ENCODE data around the gene B3GALT6. TPM values are rescaled to one million over a fixed set of nuclear protein-coding genes. Genes with fewer than 3 reads are reported as not detected.

Gene B3GALT6
- polyA plus RNA-seq, 1 experiment: 20.9 TPM

- no peaks in the 10 kb centered on the region for H3K27me3 ChIP-seq (ENCODE audit: control insufficient read depth, insufficient read depth, low read length)
- no peak for TF ChIP-seq CTCF (IDR thresholded peaks at IDR 0.05; ENCODE audit: insufficient read depth, low read depth, low read length)
- H3K36me3 ChIP-seq (ENCODE audit: control insufficient read depth, insufficient read depth, low read length): peaks cover 54% of the 10 kb centered on the region
- POLR2A ChIA-PET: no interaction called here
- H3K4me3 ChIP-seq (ENCODE audit: low read depth, low read length): no peak overlapping the region
- CTCF ChIA-PET: no interaction called here
- DNase-seq (ENCODE audit: low read depth): no peak
Measured at GRCh38 chr1:1223321-1223720, 8.7 kb upstream of the B3GALT6 start.

- Histone ChIP-seq H3K27me3 (ENCODE audit: control insufficient read depth, insufficient read depth, low read length) (no peaks in the 10 kb centered on the region), H3K36me3 (ENCODE audit: control insufficient read depth, insufficient read depth, low read length) (peaks cover 57% of the 10 kb centered on the region), H3K4me3 (ENCODE audit: low read depth, low read length) (no peak overlapping the region)
- CTCF ChIA-PET: interaction anchor here (1.7 kb wide), 1 partner anchor 101 kb away, joined by 4 read pairs; no protein-coding TSS in a partner anchor
- no peak for DNase-seq (ENCODE audit: low read depth)
- no peak for TF ChIP-seq CTCF (IDR thresholded peaks at IDR 0.05; ENCODE audit: insufficient read depth, low read depth, low read length)
- POLR2A ChIA-PET: no interaction called here
Measured at GRCh38 chr1:1223891-1224290, 8.1 kb upstream of the B3GALT6 start.

GRCh38 chr1:1225238-1225845 lies 6.7 kb upstream of the B3GALT6 start:
- Histone ChIP-seq H3K4me3 (ENCODE audit: low read depth, low read length) (no peak overlapping the region), H3K36me3 (ENCODE audit: control insufficient read depth, insufficient read depth, low read length) (peaks cover 49% of the 10 kb centered on the region), H3K27me3 (ENCODE audit: control insufficient read depth, insufficient read depth, low read length) (no peaks in the 10 kb centered on the region)
- no peak for DNase-seq (ENCODE audit: low read depth)
- TF ChIP-seq CTCF (IDR thresholded peaks at IDR 0.05; ENCODE audit: insufficient read depth, low read depth, low read length): no peak
- ChIA-PET POLR2A (no interaction called here), CTCF (interaction anchor here (1.0 to 1.7 kb wide), 2 partner anchors 8 to 103 kb away, joined by 3 to 4 read pairs; no protein-coding TSS in a partner anchor)

GRCh38 chr1:1225913-1226312 lies 6.1 kb upstream of the B3GALT6 start:
- peaks cover 49% of the 10 kb centered on the region for H3K36me3 ChIP-seq (ENCODE audit: control insufficient read depth, insufficient read depth, low read length)
- H3K4me3 ChIP-seq (ENCODE audit: low read depth, low read length): no peak overlapping the region
- TF ChIP-seq CTCF (IDR thresholded peaks at IDR 0.05; ENCODE audit: insufficient read depth, low read depth, low read length): no peak
- no peak for DNase-seq (ENCODE audit: low read depth)
- no peaks in the 10 kb centered on the region for H3K27me3 ChIP-seq (ENCODE audit: control insufficient read depth, insufficient read depth, low read length)
- POLR2A ChIA-PET: no interaction called here
- CTCF ChIA-PET: interaction anchor here (1.0 to 1.6 kb wide), 2 partner anchors 9 to 103 kb away, joined by 3 to 4 read pairs; no protein-coding TSS in a partner anchor

GRCh38 chr1:1226566-1227362 lies 5.3 kb upstream of the B3GALT6 start:
- no peak for TF ChIP-seq CTCF (IDR thresholded peaks at IDR 0.05; ENCODE audit: insufficient read depth, low read depth, low read length)
- no peak for DNase-seq (ENCODE audit: low read depth)
- POLR2A ChIA-PET: no interaction called here
- no peak overlapping the region for H3K4me3 ChIP-seq (ENCODE audit: low read depth, low read length)
- peaks cover 47% of the 10 kb centered on the region for H3K36me3 ChIP-seq (ENCODE audit: control insufficient read depth, insufficient read depth, low read length)
- no peaks in the 10 kb centered on the region for H3K27me3 ChIP-seq (ENCODE audit: control insufficient read depth, insufficient read depth, low read length)
- CTCF ChIA-PET: interaction anchor here (1.0 to 1.6 kb wide), 3 partner anchors 10 to 104 kb away, joined by 3 to 4 read pairs (median 3); no protein-coding TSS in a partner anchor
